HS-5 (cell line): Measurements from ENCODE around the gene FGGY.

Experiments used
- DNase-seq: peaks from one replicate; pipeline ENCODE4 v3.0.0-alpha.2; 2012; ENCODE audit warnings: low read depth

The FGGY gene

GRCh38 chr1:59768792-59769735 lies 472.2 kb downstream of the FGGY start:
- DNase-seq = no peak

GRCh38 chr1:59769736-59770095 lies 472.8 kb downstream of the FGGY start:
- DNase-seq = no peak

- DNase-seq = no peak
These were observed 474.5 kb downstream of the FGGY start for GRCh38 chr1:59771361-59771760.

GRCh38 chr1:59775480-59775879 lies 478.6 kb downstream of the FGGY start:
- DNase-seq = no peak

- peak; percentile 29 for DNase-seq
These were observed 480.3 kb downstream of the FGGY start for GRCh38 chr1:59776960-59777852.

GRCh38 chr1:59779949-59780348 lies 483.1 kb downstream of the FGGY start:
- DNase-seq = no peak

GRCh38 chr1:59788825-59789224 lies 491.9 kb downstream of the FGGY start:
- DNase-seq = no peak

GRCh38 chr1:59798600-59798999 lies 501.7 kb downstream of the FGGY start:
- DNase-seq = no peak

GRCh38 chr1:59803458-59804038 lies 506.7 kb downstream of the FGGY start:
- no peak for DNase-seq

GRCh38 chr1:59804301-59804700 lies 507.4 kb downstream of the FGGY start:
- no peak for DNase-seq

- DNase-seq = no peak
These were observed 508.7 kb downstream of the FGGY start for GRCh38 chr1:59805554-59805953.
